HG03439 (cell line): Measurements from ENCODE around the gene GNB4.
A peak's percentile ranks its signal among the peaks of the same experiment; 100 is the strongest.

ENCODE experiments used
- ATAC-seq: cut with Tn5 transposase; IDR thresholded peaks from one replicate; pipeline ENCODE4 v1.9.1; 2021; ENCODE audit warnings: mild to moderate bottlenecking, moderate library complexity; ENCODE audit not compliant: unreplicated experiment

GNB4 gene

DNA sequence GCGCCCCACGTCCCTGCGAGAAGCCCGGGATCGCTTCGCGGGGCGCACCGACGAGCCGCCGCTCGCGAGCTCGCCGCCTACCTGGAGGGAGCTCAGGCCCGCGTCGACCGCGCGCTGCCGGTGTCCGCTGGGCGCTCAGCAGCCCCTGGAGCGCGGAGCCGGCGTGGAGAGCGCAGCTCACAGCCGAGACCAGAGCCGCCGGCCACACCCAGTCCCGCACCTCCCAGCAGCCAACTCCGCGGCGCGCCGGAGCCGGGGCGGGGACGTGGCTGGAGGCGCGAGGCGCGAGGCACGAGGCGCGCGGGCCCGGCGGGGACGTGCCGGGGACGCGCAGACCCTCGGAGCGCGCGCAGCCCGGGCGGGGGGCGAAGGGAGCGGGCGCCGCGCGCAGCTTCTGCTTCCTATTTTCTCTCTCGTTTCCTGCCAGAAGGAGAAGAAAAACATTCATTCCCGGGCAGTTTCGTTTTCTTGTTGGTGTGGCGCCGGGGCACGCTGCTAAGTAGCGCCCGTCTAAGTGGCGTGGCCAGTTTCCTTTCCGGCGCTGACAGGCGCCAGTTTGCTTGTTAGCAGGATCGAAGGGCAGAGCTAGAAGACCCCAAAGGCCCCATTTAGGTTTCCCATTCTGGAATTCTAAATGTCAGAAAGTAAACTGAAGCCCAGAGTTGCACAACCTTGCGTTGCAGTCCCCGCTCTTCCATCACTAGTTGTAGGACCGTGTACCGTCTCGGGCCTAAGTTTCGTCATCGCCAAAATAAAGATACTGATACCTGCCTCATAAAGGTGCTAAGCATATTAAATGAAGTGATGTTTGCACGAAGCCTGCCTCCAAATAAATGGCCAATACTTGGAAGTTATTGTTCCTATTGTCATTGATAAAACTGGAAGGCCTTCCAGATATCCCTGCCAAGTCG is at the start of gene GNB4:
GNB4 (minus strand) TSS at position 206 of the 911 bp plus-strand sequence. CDS start 25,270 bp downstream, outside the sequence.
- peak; percentile 74 for ATAC-seq

DNA sequence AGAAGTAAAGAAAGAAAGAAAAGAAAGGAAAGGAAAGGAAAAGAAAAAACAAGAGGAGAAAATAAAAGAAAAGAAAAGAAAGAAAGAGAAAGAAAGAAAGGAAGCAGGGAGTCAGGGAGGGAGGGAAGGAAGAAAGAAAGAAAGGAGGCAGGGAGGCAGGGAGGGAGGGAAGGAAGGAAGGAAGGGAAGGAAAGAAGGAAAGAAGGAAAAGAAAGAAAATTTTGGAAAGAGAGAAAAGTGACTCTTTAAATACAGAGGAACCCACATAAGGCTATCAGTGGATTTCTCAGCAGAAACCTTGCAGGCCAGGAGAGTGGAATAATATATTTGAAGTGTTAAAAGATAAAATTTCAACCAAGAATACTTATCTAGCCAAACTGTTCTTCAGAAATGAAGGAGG is 44.2 kb upstream of the GNB4 start:
- ATAC-seq: no peak

DNA sequence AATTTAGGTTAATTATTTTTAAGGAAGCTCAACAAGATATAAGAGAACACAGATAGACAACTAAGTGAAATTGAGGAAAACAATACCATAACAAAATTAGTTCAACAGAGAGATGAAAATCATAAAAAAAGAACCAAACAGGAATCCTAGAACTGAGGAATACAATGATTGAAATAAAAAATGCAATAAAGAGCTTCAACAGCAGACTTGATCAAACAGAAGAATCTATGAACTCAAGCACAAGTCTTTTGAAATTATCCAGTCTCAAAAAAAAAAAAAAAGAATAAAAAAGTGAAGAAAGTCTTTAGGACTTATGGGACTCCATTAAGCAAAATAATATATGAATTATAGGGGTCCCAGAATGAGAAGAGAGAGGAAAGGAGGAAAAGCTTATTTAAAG is 42.0 kb upstream of the GNB4 start:
- no peak for ATAC-seq

DNA sequence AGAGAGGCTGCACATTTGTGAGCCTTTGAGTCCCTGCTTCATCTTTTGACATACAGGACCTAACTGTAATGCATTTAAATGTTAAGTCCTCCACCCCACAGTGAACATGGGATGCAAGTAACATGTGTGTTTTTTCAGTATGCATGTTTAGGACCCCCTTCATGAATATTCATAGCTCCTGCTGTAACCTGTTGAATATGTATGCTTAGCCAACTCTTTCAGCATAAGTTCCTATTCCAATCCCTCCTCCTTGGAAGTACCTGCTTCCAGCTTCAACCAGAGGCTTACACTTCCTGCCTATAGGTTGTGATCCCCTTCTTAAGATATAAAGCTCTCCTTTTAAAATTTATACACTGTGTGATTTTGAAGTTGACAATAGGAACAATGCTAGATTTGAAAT is 36.9 kb upstream of the GNB4 start:
- no peak for ATAC-seq

DNA sequence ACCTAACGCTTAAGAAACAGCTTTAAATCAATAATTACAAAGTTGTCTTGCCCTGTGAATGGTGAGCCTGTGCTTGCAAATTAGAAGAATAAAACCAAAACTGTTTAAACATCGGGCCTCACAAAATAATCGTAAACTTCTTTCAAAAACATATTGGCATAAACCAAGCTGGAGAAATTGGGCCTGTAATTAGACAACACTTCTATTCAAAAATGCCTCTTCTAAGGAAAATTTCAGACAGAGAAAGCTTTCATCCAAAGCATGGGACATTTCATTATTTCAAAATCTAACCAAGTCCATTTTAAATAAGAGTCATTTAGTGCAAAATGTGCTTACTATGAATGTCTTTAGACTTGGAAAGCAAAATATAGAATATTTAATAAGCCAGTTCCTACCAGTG is 35.5 kb upstream of the GNB4 start:
- no peak for ATAC-seq

DNA sequence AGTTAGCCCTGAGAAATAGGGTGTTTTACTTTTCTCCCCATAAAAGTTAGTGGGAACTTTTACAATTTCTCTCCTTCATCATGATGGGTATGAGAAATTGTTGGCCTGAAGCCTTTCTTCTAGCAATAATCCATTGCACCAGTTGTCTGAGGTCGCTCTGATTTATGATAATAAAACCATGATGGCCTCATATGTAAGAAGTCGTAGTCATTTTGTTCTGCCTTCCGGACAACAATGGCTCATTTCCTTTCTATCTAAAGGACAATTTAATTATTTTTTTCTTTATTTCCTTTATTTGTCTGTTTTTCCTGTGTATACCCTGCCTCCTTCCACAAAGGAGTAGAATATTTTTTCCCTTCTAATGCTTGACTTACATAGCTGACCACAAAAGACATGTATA is 31.6 kb upstream of the GNB4 start:
- no peak for ATAC-seq

DNA sequence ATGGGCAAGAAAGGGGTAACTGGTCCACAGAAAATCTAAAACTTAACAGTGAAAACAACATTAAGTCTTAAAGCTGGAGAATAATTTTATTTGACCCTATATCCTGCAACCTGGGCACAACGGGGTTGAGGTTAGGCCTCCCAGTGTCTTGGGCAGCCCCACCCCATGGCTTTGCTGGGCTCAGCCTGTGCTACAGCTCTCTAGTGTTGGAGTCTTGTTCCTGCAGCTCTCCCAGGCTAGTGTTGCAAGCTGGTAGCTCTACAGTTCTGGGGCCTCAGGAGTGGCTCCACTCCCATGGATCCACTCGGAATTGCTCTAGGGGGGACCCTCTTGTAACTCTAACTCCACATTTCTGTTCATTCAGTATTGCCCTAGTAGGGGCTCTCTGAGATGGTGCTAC is 24.9 kb upstream of the GNB4 start:
- ATAC-seq: no peak

DNA sequence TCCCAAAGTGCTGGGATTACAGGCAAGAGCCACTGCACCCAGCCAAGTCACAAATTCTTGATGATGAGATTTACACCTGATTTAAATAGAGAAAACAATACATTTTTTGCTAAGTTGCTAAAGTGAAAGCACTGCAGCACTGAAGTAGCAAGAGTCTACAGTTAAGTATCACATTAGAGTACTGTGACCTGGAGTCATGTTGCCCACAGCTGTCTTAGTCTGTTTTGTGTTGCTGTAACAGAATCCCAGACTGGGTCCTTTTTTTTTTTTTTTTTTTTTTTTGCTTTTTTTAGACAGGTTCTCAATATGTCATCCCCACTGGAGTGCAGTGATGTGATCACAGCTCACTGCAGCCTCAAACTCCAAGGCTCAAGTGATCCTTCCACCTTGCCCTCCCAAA is 23.2 kb upstream of the GNB4 start:
- no peak for ATAC-seq

DNA sequence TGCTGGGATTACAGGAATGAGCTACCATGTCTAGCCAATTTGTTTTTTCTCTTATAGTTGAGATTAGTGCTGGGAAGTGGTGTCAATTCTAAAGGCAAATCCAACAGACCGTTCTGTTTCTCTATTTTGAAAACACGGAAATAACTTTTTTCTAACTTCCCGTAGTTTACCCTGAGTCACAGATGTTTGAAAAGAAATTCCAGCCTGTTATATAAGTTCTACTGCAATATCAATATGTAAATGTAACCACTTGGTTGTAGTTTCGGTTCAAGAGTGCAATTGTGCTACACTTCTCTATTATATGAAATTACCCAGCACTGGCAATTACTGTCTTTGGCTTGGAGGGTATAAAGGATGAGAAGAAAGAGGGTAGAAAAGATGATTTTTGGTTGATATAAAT is 22.3 kb upstream of the GNB4 start:
- no peak for ATAC-seq

DNA sequence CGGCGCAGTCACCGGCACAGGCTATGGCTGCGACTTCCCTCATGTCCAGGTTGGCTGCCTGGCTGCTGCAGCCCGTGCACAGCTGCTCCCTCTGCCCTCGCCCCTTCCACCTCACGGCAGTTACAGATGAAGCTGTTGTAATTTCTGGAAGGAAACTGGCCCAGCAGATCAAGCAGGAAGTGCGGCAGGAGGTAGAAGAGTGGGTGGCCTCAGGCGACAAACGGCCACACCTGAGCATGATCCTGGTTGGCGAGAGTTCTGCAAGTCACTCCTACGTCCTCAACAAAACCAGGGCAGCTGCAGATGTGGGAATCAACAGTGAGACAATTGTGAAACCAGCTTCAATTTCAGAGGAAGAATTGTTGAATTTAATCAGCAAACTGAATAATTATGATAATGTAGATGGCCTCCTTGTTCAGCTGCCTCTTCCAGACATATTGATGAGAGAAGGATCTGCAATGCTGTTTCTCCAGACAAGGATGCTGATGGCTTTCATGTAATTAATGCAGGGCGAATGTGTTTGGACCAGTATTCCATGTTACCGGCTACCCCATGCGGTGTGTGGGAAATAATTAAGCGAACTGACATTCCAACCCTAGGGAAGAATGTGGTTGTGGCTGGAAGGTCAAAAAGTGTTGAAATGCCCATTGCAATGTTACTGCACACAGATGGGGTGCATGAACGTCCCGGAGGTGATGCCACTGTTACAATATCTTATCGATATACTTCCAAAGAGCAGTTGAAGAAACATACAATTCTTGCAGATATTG is 13.2 kb upstream of the GNB4 start:
- ATAC-seq: no peak

DNA sequence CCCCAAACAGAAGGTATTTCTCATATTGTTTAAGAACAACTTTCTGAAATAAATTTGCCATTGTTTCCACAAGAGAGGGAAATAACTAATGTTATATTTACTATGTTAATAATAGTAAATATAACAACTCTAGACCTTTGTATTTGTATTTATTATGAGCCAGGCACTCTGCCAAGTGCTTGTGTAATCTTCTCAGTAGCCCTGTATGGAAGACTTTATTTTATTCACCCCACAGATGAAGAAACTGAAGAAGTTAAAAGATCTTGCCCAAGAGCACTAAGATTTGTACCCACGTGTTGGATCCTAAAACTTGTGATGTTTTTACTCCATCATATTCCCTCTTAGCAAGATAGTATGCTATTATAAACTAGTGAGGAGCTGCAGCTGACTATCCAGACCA is 12.0 kb upstream of the GNB4 start:
- no peak for ATAC-seq

DNA sequence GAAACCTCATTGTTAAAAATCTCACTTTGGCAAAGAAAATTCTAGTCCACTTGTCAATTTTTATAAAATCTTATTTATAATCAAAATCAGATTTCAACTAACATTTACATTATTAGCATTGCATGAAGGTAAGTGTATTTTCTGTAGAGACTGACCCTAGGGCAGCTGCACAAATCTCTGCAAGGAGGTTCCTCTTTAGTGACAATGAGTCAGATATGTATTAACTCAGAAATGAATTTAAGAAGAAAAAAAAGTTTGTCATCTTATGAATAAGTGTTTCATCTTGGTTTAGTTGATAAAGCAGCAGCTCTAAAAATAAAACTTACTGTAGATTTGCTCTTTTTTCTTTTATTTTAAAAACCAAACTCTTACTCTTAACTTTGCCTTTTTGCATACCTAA is 9.0 kb upstream of the GNB4 start:
- ATAC-seq: no peak

DNA sequence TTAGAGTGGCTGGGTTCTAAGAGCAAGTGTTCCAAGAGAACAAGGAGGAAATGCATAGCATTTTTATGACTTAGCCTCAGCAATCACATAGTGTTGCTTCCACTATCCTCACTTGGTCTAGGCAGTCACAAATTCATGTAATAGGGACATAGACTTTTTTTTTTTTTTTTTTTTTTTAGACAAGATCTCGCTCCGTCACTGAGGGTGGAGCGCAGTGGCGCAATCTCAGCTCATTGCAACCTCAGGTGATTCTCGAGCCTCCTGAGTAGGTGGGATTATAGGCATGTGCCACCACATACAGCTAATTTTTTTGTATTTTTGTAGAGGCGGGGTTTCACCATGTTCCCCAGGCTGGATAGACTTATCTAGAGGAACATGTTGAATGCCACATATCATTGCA is 4.7 kb upstream of the GNB4 start:
- ATAC-seq: no peak

DNA sequence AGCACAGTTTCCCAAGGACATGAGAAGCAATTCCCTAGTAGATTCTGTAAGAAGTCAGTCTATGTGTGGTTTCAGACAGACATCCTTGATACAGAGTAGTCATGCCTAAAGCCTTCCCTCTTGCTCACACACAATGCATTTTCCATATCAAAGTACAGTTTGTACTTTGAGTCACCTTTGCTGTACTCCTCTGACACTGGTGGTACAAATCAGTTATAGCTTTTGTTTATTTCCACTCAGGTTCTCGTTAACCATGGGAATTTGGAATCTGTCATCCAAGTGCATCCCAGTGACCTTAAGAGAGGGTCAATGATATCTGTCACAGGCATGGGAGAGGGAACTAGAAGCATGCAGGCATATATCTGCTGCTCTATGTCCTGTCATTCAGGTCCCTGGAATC is 3.6 kb upstream of the GNB4 start:
- no peak for ATAC-seq

DNA sequence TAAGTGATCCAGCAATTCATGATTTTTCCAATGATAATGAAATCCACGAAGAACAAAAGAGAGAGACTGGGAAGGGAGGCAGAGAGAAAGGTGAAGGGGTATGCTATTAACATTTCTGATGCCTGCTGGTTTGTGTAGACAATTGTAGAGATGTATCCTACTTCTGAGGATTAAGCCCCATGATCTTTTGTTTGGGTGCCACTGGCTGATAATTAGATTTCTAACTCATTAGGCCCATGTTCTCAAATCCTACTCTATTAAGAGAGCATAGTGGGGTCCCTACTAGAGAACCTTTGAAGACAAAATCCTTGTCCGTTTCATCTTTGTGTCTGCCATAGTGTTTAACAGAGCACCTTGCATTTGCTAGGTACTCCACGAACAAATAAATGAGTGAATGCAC is 2.7 kb upstream of the GNB4 start:
- ATAC-seq: no peak

DNA sequence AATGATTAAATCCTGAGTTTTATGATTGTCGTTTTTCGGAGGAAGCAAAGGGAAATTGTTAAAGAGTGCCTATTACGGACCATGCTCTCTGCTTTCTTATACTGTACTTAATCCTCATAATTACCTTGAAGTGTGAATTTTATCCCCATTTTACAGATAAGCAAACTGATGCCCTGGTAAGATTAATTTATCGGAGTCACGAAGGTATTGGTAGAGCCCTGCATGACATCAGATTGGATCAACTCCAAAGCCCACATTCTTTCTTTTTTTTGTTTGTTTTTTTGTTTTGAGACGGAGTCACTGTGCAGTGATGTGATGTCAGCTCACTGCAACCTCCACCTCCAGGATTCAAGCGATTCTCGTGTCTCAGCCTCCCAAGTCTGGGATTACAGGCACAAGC is 1.6 kb upstream of the GNB4 start:
- no peak for ATAC-seq

DNA sequence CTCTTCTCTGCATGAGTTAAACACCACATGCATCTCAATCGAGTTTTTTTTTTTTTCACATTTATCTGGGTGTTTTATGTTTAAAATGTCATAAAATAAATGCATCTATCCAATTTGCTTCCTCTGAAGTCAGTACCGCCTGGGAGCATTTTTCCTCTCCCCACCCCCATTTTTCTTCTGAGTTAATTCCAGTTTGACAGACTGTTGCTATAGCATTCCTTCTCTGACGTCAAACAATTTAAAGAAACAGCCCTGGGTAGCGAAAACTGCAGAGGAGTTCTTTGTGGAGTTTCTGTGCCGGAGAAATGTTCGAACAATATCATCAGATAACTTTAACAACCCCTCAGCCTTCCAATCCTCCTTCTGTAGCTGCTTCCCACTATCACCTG is 900 bp upstream of the GNB4 start:
- no peak for ATAC-seq

DNA sequence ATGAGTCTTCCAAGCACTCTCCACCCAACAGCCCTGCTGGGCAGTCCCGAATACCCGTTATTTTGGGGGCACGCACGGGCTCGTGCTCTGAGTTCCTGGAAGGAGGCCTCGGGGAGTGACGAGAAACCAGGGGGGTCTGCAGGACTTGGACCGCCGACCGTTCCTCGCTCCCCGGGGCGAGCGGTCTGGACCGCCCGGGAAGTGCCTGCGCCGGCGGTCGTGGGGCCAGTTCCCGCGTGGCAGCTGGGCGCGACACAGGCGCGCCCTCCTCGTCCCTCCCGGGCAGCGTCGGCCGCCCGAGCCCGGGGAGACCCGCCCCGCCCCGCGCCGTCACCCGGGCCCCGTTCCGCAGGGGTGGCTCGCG is 387 bp downstream of the GNB4 start:
- ATAC-seq: peak; percentile 43

DNA sequence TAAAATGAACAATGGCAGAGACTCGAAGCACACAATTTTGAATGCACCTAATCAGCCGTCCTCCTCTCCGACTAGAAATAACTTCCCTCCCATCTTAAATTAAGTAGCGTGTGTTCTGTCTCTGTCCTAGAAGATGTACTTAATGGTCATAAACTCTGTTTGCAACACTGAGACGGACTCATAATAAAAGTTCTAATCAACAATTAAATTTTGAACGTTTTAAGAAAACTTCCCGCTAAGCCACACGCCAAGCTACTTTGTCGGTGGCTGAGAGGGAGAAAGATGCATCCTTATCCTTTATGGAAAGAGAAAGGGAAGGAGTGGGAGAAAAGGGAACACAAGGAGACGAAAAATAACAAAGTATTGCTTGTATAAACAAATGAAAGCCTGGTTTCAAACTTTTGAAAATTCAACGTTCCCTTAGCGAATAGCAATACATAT is 989 bp downstream of the GNB4 start:
- ATAC-seq: no peak

DNA sequence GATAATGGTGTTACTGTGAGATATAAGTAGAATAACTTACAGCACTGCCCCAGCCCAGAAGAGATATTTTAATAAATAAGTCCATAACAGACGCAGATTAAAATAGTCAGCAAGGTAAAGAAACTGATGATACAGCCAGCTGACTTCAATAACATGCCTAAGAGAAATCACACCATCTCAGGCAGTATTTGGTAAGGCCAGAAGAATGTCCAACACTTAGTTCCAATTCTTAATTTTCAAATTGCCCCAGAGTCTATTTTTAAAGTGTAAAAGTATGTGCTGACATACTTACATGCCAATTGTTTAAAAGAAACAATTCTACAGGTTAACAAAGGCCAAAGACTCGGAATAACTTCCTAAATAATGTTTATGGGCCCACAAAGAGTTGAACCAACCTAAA is 1.6 kb downstream of the GNB4 start:
- no peak for ATAC-seq

DNA sequence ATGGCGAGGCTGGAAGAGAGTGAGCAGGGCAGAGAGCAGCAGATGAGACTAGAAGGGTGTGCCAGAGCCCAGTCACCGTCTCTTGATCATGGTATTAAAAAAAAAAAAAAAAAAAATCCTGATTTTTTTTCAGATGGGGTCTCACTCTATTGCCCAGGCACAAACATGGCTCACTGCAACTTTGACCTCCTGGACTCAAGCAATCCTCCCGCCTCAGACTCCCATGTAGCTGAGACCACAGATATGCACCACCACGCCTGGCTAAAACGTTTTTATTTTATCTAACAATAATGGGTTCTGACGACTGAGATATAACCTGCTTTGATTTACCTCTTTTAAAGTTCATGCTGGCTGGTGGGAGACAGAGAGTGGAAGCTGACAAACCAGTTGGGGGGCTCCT is 4.0 kb downstream of the GNB4 start:
- no peak for ATAC-seq

DNA sequence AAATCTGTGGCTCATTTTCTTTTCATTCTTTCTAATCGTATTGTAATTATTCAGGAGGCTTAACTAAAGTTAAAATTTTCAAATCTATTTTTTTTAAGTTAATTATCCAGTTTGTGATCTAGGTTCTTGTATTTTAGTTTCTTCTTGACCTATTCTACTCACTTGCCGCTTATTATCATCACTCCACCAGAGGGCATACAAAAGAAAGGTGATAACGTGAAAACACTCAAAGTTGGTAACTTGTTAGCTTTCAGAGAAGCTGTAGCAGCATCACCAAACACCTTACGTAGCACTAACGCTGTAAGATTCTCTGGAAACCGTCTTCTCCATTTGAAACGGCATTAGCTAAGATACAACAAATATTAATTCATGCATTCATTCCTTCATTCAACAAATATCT is 4.8 kb downstream of the GNB4 start:
- ATAC-seq: no peak
